Endometrial microvascular endothelial cells (primary cell): ENCODE results near the gene SETBP1. TPM values are rescaled to one million over a fixed set of nuclear protein-coding genes. Genes with fewer than 3 reads are reported as not detected.

Experiments
- in situ Hi-C: cut with HindIII; loops from 2 replicates; pipeline ENCODE4 v1.10.0; 2017; ENCODE audit warnings: low sequenced_read_pairs, low pct_unique_long_range_greater_than_20kb; ENCODE audit errors: inconsistent ontology term
- total RNA-seq: library from RNA; depleted of rRNA; stranded (reverse); fragments of >200 nt; gene quantifications from one replicate; pipeline ENCODE4 v1.2.3, GENCODE V29; 2015; ENCODE audit errors: inconsistent ontology term

SETBP1 gene
- total RNA-seq, 1 donor from 2014 or later: not detected

- in situ Hi-C loops: no loop called here
These were observed 190.2 kb downstream of the SETBP1 start for GRCh38 chr18:44870631-44871502.

GRCh38 chr18:44871771-44872170 is 191.1 kb downstream of the SETBP1 start:
- in situ Hi-C loops: no loop called here

GRCh38 chr18:44876024-44876423 is 195.3 kb downstream of the SETBP1 start:
- in situ Hi-C loops: no loop called here

- in situ Hi-C loops: no loop called here
These were observed 196.1 kb downstream of the SETBP1 start for GRCh38 chr18:44876755-44877154.

GRCh38 chr18:44878335-44878734 is 197.6 kb downstream of the SETBP1 start:
- in situ Hi-C loops: no loop called here

GRCh38 chr18:44880170-44880569 is 199.5 kb downstream of the SETBP1 start:
- in situ Hi-C loops: no loop called here

GRCh38 chr18:44881461-44882162 is 200.9 kb downstream of the SETBP1 start:
- in situ Hi-C loops: no loop called here

GRCh38 chr18:44882163-44882868 is 201.6 kb downstream of the SETBP1 start:
- in situ Hi-C loops: no loop called here

GRCh38 chr18:44883671-44884070 is 203.0 kb downstream of the SETBP1 start:
- in situ Hi-C loops: no loop called here

GRCh38 chr18:44884431-44884830 is 203.7 kb downstream of the SETBP1 start:
- in situ Hi-C loops: no loop called here

GRCh38 chr18:44885507-44885906 is 204.8 kb downstream of the SETBP1 start:
- in situ Hi-C loops: no loop called here

- in situ Hi-C loops: no loop called here
These were observed 206.5 kb downstream of the SETBP1 start for GRCh38 chr18:44887227-44887631.

GRCh38 chr18:44889111-44889510 is 208.4 kb downstream of the SETBP1 start:
- in situ Hi-C loops: no loop called here

GRCh38 chr18:44893045-44893706 is 212.5 kb downstream of the SETBP1 start:
- in situ Hi-C loops: no loop called here

- in situ Hi-C loops: no loop called here
These were observed 213.3 kb downstream of the SETBP1 start for GRCh38 chr18:44893966-44894365.

GRCh38 chr18:44895176-44895798 is 214.6 kb downstream of the SETBP1 start:
- in situ Hi-C loops: no loop called here

- in situ Hi-C loops: no loop called here
These were observed 216.2 kb downstream of the SETBP1 start for GRCh38 chr18:44896846-44897245.

GRCh38 chr18:44897411-44897810 is 216.7 kb downstream of the SETBP1 start:
- in situ Hi-C loops: no loop called here

- in situ Hi-C loops: no loop called here
These were observed 217.1 kb downstream of the SETBP1 start for GRCh38 chr18:44897816-44898215.
